ENCODE measurements around the gene IL10.

GRCh38 chr1:206782448-206782847 is 10.2 kb upstream of the IL10 start:
- TF ChIP-seq CTCF (IDR thresholded peaks at IDR 0.05) (no peak), POLR2AphosphoS5 (IDR thresholded peaks at IDR 0.05) (no peak), POLR2A (IDR thresholded peaks at IDR 0.05) (no peak), EP300 (IDR thresholded peaks at IDR 0.05) (no peak)

Measured in upper lobe of left lung (tissue), 4 donors.